Testis (tissue), 2 donors: ENCODE results near the gene PRR9.

ENCODE experiments used
- POLR2A ChIP-seq: fragments of 450-650 bp; IDR thresholded peaks from one replicate; pipeline ENCODE4 v1.6.1; 2017; ENCODE audit warnings: antibody characterized with exemption, mild to moderate bottlenecking, moderate library complexity
- TF ChIP-seq, protein P1 (sequence below), 3 experiments: fragments of 450-650 bp in 2 of 3; fragments of 200-600 bp in 1 of 3; sonication (generic) in 1 of 3; IDR thresholded peaks; one replicate each; pipeline ENCODE4 v1.5.1; 2016 to 2019; ENCODE audit warnings: antibody characterized with exemption in 3 of 3, mild to moderate bottlenecking in 2 of 3, moderate library complexity in 1 of 3

DNA sequence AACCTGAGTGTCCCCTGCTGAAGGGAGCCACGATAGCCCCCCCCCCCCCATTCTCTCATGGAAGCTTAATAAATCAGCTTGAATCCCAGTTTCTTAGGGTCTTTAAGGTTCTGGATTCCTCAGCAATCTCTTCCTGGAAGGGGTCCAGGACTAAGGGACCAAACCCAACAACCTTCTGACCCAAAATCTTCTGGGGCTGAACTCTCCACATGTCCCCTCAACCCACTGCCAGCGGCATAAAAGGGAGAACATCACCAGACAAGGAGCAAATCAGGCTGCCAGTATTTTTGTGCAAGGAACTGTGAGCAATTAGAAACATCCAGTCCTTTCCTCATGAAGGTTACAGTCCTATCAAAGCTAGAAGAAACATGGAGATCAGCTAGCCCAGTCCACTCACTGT lies 29.4 kb downstream of the PRR9 start:
- TF ChIP-seq, protein P1, sequence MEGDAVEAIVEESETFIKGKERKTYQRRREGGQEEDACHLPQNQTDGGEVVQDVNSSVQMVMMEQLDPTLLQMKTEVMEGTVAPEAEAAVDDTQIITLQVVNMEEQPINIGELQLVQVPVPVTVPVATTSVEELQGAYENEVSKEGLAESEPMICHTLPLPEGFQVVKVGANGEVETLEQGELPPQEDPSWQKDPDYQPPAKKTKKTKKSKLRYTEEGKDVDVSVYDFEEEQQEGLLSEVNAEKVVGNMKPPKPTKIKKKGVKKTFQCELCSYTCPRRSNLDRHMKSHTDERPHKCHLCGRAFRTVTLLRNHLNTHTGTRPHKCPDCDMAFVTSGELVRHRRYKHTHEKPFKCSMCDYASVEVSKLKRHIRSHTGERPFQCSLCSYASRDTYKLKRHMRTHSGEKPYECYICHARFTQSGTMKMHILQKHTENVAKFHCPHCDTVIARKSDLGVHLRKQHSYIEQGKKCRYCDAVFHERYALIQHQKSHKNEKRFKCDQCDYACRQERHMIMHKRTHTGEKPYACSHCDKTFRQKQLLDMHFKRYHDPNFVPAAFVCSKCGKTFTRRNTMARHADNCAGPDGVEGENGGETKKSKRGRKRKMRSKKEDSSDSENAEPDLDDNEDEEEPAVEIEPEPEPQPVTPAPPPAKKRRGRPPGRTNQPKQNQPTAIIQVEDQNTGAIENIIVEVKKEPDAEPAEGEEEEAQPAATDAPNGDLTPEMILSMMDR (IDR thresholded peaks at IDR 0.05) = no peak
- TF ChIP-seq POLR2A = no peak
